SIG-M5 treated with dmso at 0.1 percent for 504 hours (cell line): ENCODE results near the gene SERAC1.

Experiments
- DNase-seq: peaks from one replicate; lab custom pipeline; 2025; ENCODE audit not compliant: unreplicated experiment; lab: John Stamatoyannopoulos, UW

The SERAC1 gene

GRCh38 chr6:158124288-158124687 lies 43.8 kb downstream of the SERAC1 start:
- no peak for DNase-seq

- no peak for DNase-seq
Measured at GRCh38 chr6:158122048-158122447, 46.0 kb downstream of the SERAC1 start.

- DNase-seq, result no peak
Measured at GRCh38 chr6:158121335-158121734, 46.7 kb downstream of the SERAC1 start.

- DNase-seq, result no peak
Measured at GRCh38 chr6:158118886-158119285, 49.2 kb downstream of the SERAC1 start.

- no peak for DNase-seq
Measured at GRCh38 chr6:158115508-158115907, 52.6 kb downstream of the SERAC1 start.

- no peak for DNase-seq
Measured at GRCh38 chr6:158115102-158115501, 53.0 kb downstream of the SERAC1 start.

- no peak for DNase-seq
Measured at GRCh38 chr6:158113802-158114201, 54.3 kb downstream of the SERAC1 start.

GRCh38 chr6:158111987-158112386 lies 56.1 kb downstream of the SERAC1 start:
- no peak for DNase-seq

- no peak for DNase-seq
Measured at GRCh38 chr6:158110986-158111385, 57.1 kb downstream of the SERAC1 start.

GRCh38 chr6:158109748-158110147 lies 58.3 kb downstream of the SERAC1 start:
- DNase-seq, result no peak

GRCh38 chr6:158104696-158105095 lies 63.4 kb downstream of the SERAC1 start:
- DNase-seq, result no peak

- DNase-seq, result no peak
Measured at GRCh38 chr6:158103228-158103627, 64.8 kb downstream of the SERAC1 start.

- no peak for DNase-seq
Measured at GRCh38 chr6:158095671-158096070, 72.4 kb downstream of the SERAC1 start.

GRCh38 chr6:158095031-158095430 lies 73.0 kb downstream of the SERAC1 start:
- peak; percentile 53 for DNase-seq

- DNase-seq, result no peak
Measured at GRCh38 chr6:158092806-158093205, 75.3 kb downstream of the SERAC1 start.

- peak; percentile 44 for DNase-seq
Measured at GRCh38 chr6:158087224-158087867, 80.7 kb downstream of the SERAC1 start.

- DNase-seq, result peak; percentile 95
Measured at GRCh38 chr6:158086504-158087223, 81.4 kb downstream of the SERAC1 start.

GRCh38 chr6:158086054-158086503 lies 82.0 kb downstream of the SERAC1 start:
- no peak for DNase-seq

GRCh38 chr6:158085261-158086053 lies 82.6 kb downstream of the SERAC1 start:
- DNase-seq, result no peak

- no peak for DNase-seq
Measured at GRCh38 chr6:158083455-158084325, 84.4 kb downstream of the SERAC1 start.

- peak; percentile 61 for DNase-seq
Measured at GRCh38 chr6:158081657-158081935, 86.5 kb downstream of the SERAC1 start.
